HG02840 (cell line): ENCODE data around the gene CDAN1.
"Not testable (repeated sequence)": the region's sequence is repeated elsewhere in the genome, so short reads cannot be mapped to it uniquely, and the experiment has no call there.

Experiments used
- ATAC-seq: cut with Tn5 transposase; IDR thresholded peaks from one replicate; pipeline ENCODE4 v1.9.1; 2021; ENCODE audit warnings: mild to moderate bottlenecking, moderate library complexity, moderate number of reproducible peaks; ENCODE audit not compliant: unreplicated experiment, low FRiP score

The CDAN1 gene

DNA sequence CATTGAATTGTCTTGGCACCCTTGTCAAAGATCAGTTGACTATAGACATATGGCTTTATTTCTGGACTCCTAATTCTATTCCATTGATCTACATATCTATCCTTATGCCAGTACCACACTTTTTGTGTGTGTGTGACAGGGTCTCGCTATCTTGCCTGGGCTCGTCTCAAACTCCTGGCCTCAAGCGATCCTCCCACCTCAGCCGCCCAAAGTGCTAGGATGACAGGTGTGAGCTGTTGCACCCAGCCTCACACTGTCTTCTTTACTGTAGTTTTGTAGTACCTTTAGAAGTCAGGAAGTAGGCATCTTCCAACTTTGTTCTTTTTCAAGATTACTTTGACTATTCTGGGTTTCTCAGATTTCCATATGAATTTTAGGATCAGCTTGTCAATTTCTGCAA lies 24.3 kb downstream of the CDAN1 start:
- ATAC-seq: no peak

DNA sequence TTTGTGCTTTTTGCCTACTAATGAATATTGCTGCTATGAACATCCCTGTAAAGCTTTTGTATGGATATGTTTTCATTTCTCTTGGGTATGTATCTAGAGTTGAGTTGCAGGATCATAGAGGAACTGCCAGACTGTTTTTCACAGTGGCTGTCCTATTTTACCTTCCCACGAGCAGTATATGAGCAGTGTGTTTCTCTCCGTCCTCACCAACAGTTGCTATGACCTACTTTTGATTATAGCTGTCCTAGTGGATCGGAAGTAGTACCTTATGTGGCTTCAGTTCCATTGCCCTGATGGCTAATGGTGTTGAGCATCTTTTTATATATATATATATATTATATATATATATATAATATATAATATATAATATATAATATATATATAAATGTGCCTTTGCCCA lies 25.2 kb downstream of the CDAN1 start:
- no peak for ATAC-seq

DNA sequence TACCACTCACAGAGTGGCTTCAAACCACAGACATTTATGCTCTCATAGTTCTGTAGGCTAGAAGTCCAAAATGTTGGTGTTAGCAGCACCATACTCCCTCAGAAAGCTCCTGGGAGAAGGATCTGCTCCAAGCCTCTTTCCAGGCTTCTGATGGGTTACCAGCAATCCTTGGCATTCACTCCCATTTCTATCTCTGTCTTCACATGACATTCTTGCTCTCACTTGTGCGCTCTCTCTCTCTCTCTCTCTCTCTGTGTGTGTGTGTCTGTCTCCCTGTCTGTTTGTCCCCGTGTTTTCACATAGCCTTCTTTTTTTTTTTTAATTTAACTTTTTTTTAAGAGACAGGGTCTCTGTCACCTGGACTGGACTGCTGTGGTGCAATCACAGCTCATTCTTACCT lies 26.3 kb downstream of the CDAN1 start:
- ATAC-seq: no peak

DNA sequence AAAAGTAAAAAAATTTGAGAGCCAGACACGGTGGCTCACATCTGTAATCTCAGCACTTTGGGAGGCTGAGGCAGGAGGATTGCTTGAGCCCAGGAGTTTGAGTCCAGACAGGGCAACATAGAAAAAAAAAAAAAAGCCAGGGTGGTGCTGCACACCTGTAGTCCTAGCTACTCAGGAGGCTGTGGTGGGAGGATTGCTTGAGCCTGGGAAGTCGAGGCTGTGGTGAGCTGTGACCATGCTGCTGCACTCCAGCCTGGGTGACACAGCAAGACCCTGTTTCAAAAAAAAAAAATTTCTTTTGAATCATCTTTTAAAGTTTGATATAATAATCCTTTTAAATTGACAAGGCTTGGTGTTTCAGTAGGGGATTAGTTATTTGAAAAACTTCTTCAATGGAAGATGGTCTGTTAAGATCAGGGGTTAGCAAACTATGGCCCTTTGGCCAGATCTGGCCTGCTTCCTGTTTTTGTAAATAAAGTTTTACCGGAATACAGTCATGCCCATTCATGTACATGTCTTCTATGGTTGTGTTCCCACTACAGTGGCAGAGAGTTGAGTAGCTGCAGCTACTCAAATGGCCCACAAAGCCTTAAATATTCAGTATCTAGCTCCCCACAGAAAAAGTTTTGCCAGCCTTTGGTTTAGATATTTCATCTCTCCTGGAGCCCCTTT lies 28.9 kb downstream of the CDAN1 start:
- ATAC-seq: no peak

DNA sequence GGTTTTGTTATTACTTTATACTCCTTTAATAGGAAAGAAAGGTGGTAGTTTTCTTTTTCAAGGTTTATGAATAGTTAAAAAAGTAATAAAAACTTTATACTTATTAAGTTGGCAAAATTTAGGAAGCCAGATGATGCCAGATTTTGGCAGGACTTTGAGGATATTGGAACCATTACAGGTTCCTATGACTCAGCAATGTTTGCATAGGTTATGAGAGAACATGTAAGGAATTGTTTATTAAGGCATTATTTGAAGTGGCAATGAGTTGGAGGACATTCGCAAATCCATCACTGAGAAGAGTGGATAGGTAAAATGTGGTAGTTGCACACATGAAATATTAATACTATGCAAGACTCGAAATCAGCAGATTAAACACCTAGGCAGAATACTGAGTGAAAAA lies 29.9 kb downstream of the CDAN1 start:
- ATAC-seq: no peak

DNA sequence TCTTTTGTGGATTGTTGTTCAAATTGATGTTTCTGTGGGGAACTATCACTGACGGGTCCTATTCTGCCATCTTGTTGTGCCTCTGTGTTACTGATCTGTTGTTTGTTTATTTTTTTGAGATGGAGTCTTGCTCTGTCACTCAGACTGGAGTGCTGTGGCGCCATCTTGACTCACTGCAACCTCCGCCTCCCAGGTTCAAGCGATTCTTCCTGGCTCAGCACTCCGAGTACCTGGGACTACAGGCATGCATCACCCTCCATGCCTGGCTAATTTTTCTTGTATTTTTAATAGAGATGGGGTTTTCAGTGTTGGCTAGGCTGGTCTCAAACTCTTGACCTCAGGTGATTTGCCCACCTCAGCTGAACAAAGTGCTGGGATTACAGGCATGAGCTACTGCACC lies 31.6 kb downstream of the CDAN1 start:
- no peak for ATAC-seq

DNA sequence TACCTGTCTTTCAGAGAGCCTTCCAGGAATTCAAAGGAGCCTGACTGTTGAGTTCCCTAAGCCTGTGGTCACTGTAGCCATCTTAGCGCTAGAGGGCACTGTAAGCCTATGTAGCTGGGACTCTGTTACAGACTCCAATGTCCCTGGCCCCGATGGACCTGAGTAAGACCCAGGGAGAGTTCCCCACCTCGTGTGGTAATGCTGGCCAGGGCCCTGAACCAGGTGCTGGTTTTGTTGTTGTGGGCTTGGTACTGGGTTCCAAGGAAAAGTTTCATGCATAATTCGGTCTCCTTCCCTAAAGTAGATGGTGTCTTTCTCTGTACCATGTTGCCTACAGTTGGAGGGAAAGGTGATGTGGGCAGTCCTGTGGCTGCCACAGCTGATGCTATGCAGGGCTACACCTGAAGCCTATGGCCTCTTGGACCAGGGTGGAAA lies 32.4 kb downstream of the CDAN1 start:
- no peak for ATAC-seq

DNA sequence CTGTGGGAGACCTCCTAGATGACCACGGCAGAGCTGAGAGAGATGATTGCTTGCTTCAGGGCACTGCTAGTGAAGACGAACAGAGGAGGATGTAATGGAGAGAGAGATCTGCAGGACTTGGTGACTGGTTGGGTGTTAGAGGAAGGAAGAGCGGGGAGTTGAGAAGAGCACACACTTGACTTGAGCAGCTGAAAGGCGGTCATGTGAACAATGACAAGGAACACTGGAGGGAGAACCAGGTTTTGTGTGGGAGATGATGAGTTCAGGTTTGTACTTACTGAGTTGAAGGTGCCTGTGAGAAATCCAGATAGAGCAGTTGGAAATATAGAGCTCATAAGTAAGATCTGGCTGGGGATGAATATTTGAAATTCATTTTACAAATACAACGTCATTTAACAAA lies 40.3 kb downstream of the CDAN1 start:
- no peak for ATAC-seq

DNA sequence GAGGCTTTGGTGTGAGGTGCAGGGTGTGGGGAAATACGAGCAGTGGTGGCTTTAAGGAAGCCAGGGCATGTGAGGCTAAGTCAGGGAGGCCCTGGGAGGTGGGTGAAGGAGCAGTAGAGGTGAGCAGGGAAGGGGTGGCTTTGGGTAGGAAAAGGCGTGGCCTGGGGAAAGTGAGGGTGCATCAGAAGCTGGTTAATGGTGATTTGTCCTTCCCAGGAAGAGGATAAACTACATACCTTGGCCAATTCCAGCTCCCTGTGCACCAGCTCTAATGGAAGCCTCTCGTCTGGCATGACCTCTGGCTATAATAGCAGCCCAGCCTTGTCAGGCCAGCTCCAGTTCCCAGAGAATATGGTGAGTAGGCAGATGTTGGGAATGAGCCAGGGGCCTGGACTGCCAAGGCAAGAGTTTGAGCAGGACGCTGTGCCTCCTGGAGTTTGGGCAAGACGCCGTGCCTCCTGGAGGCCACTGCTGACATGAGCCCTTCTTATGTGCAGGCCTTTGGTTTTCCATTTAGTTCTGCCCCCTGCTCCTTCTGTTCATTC lies 41.3 kb downstream of the CDAN1 start:
- no peak for ATAC-seq

DNA sequence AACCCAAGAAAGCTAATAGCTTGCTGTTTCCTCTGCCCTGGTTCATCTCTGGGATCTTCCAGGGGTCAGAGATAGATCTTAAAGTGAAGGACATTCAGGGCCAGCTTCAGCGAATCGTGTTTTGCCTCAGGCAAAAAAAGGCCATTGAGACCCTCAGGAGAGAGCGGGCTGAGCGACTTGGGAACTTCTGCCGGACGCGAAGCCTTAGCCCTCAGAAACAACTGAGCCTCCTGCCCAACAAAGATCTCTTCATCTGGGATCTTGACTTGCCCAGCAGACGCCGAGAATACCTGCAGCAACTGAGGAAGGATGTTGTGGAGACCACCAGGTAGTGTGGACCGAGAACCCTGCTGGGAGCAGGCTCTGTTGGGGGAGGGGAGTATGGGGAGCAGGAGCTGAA lies 42.5 kb downstream of the CDAN1 start:
- ATAC-seq: no peak

DNA sequence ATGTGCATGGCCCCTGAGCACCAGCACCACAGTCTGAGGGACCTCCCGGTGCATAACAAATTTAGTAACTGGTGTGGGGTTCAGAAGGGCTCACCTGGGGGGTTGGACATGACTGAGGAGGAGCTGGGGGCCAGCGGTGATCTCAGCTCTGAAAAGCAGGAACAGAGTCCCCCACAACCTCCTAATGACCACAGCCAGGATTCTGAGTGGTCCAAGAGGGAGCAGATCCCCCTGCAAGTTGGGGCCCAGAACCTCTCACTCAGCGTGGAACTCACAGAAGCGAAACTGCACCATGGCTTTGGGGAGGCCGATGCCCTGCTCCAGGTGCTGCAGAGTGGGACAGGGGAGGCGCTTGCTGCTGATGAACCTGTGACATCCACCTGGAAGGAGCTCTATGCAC lies 43.0 kb downstream of the CDAN1 start:
- ATAC-seq: no peak

DNA sequence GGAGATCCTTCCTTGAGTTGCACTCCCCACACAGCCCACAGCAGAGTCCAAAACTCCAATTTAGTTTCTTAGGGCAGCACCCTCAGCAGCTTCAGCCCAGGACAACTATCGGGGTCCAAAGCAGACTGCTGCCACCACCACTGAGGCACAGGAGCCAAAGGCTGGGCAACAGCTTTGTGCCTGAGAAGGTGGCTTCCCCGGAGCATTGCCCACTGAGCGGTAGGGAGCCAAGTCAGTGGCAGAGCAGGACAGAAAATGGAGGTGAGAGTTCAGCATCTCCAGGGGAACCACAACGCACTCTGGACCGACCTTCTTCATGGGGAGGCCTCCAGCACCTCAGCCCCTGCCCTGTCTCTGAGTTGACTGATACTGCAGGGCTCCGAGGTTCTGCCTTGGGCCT lies 43.4 kb downstream of the CDAN1 start:
- ATAC-seq: no peak

DNA sequence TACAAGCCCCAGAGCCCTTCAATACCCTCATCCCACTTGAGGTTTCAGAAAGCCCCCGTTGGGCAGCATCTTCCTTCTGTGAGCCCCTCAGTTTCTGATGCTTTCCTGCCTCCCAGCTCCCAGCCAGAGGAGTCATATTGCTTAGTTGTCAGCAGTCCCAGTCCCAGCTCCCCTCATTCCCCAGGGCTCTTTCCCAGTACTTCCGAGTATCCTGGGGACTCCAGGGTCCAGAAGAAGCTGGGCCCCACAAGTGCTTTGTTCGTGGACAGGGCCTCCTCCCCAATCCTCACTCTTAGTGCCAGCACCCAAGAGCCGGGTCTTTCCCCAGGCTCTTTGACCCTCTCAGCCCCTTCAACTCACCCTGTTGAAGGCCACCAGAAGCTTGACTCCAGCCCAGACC lies 43.9 kb downstream of the CDAN1 start:
- ATAC-seq: no peak

DNA sequence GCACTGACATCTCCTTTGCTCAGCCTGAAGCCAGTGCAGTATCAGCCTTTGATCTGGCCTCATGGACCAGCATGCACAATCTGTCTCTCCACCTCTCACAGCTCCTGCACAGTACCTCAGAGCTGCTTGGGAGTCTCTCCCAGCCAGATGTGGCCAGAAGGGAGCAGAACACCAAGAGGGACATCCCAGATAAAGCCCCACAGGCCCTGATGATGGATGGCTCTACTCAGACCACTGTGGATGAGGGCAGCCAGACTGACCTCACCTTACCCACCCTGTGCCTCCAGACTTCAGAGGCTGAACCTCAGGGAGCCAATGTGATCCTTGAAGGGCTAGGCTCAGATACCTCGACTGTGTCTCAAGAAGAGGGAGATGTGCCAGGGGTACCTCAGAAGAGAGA lies 44.4 kb downstream of the CDAN1 start:
- no peak for ATAC-seq

DNA sequence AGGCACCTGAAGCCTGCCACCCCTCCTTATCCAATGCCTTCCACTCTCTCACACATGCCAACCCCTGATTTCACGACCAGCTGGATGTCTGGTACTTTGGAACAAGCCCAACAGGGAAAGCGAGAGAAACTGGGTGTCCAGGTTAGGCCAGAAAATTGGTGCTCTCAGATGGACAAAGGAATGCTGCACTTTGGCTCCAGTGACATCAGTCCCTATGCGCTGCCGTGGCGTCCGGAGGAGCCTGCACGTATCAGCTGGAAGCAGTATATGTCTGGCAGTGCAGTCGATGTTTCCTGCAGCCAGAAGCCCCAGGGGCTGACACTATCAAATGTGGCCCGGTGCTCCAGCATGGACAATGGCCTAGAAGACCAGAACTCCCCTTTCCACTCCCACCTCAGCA lies 45.2 kb downstream of the CDAN1 start:
- no peak for ATAC-seq

DNA sequence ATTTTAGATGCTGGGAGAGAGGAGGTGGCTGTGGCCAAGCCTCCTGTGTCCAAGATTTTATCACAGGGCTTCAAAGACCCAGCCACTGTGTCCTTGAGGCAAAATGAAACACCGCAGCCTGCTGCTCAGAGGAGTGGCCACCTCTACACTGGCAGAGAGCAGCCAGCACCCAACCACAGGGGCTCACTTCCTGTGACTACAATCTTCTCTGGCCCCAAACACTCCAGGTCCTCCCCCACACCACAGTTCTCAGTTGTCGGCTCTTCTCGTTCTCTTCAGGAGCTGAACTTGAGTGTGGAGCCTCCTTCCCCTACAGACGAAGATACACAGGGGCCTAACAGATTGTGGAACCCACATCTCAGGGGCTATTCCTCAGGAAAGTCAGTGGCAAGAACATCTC lies 45.6 kb downstream of the CDAN1 start:
- no peak for ATAC-seq

DNA sequence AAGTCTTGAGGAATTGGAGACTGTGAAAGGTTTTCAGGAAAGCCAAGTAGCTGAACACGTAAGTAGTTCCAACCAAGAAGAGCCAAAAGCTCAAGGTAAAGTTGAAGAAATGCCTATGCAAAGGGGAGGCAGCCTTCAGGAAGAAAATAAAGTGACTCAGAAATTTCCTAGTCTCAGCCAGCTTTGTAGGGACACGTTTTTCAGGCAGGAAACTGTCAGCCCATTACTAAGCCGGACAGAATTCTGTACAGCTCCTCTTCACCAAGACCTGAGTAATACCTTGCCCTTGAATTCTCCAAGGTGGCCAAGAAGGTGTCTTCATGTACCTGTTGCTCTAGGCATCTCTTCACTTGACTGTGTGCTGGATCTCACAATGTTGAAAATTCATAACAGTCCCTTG lies 48.6 kb downstream of the CDAN1 start:
- ATAC-seq: no peak

DNA sequence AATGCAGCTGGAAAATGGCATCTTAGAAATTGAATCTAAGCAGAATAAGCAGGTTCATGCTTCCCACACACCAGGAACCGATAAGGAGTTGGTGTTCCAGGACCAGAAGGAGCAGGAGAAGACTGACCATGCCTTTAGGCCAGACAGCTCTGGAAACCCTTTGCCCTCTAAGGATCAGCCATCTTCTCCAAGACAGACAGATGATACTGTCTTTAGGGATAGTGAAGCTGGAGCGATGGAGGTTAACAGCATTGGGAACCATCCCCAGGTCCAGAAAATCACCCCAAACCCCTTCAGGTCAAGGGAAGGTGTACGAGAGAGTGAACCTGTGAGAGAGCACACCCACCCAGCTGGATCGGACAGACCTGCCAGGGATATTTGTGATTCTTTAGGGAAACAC lies 49.2 kb downstream of the CDAN1 start:
- no peak for ATAC-seq

DNA sequence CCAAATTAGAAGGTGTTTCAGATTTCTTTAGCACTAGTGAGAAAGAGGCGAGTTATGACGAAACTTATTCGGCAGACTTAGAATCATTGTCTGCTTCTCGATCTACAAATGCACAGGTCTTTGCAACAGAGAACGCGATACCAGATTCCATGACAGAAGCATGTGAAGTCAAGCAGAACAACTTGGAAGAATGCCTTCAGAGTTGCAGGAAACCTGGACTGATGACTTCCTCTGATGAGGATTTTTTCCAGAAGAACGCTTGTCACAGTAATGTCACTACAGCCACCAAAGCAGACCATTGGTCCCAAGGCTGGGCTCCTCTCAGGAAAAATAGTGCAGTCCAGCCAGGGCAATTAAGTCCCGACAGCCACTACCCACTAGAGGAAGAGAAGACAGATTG lies 50.6 kb downstream of the CDAN1 start:
- ATAC-seq: no peak

DNA sequence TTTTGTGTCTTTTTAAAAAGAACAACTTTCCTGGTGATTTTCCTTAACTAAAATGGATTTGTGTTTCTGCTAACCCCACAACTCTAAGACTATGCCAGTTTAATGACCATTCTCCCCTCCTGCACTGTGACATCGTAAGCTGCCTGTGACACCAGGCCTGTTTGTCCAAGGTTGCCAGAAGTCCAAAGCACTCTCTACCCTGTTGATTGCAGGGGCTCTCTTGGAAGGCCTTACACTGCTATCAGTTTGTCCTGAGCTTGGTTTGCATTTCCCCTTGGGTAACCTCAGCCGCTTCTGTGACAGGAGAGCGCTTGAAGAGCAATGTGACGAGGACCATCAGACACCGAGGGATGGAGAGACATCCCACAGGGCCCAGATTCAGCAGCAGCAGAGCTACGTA lies 55.8 kb downstream of the CDAN1 start:
- ATAC-seq: no peak

DNA sequence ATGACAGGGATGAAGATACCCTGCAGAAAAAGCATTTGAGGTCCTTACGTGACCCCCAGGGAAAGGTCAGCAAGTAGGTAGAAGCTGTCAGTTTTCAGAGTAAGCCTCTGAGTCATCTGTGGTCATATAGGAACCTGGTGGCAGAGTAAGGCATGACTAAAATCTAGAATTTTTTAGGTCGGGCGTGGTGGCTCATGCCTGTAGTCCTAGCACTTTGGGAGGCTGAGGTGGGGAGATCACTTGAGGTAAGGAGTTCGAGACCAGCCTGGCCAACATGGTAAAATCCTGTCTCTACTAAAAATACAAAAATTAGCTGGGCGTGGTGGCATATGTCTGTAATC lies 56.8 kb downstream of the CDAN1 start:
- not testable (repeated sequence) for ATAC-seq

DNA sequence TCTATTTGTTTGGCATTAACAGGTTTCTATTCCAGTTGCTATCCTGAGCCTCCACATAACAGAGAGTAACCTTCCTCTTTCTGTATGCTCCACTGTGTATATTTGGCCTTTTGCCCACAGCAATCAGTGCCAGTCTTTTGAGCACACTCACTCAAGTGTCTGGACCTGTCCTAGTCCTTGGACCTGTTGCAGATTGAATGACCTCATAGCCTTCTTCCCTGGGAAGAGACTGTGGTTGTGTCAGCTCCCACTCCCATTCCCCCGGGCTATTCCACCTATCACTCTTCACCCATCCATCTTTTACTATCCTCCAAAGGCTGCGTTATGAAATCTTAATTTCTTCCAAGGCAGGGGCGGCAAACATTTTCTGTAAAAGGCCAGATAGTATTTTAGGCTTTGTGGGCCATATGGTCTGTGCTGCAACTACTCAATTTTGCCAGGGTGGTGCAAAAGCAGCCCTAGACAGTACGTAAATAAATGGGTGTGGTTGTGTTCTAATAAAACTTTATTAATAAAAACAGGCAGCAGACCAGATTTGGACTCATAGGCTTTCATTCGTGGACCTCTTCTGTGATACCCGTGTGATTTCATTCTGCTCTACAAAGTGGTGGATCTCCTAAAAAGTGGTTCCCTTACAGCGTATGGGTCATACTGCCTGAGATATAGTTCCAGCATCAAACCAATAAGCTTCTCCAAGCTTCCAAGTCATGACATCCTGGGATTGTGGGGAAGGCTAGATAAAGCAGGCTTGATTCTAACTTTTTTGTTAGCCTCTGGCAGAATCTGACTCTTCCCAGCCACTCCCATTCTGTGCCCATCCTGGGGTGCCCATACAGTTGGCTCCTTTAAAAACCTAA lies 57.4 kb downstream of the CDAN1 start:
- ATAC-seq: no peak
